Thyroid gland (tissue), 4 donors: ENCODE data around the gene GH2. TPM values are rescaled to one million over a fixed set of nuclear protein-coding genes. Genes with fewer than 3 reads are reported as not detected.
"Not testable (repeated sequence)": the region's sequence is repeated elsewhere in the genome, so short reads cannot be mapped to it uniquely, and the experiment has no call there.

Experiments
- DNase-seq, 2 donors: peaks; one replicate each; pipeline ENCODE4 v3.0.0-alpha.2; 2019
- H3K27ac ChIP-seq, 3 donors: fragments of 200-600 bp; sonication (generic); 1 replicate in 2 of 3; 2 replicates in 1 of 3; pipeline ENCODE4 v1.5.1; 2016 to 2019; ENCODE audit warnings: mild to moderate bottlenecking in 1 of 3, moderate library complexity in 1 of 3
- H3K27me3 ChIP-seq: fragments of 200-600 bp; sonication (generic); one replicate; pipeline ENCODE4 v1.5.1; 2019
- H3K36me3 ChIP-seq, 2 donors: fragments of 200-600 bp; sonication (generic); one replicate each; pipeline ENCODE4 v1.5.1; 2016 to 2019
- H3K4me1 ChIP-seq, 2 donors: fragments of 200-600 bp; sonication (generic); one replicate each; pipeline ENCODE4 v1.5.1; 2017 to 2019
- H3K4me3 ChIP-seq, 3 donors: fragments of 200-600 bp; sonication (generic); replicated peaks in 1 of 3; 1 replicate in 2 of 3; 2 replicates in 1 of 3; pipeline ENCODE4 v1.5.1; 2016; ENCODE audit warnings: mild to moderate bottlenecking in 1 of 3
- H3K9me3 ChIP-seq: fragments of 200-600 bp; sonication (generic); one replicate; pipeline ENCODE4 v1.5.1; 2017
- POLR2A ChIP-seq, 2 donors: fragments of 450-650 bp; IDR thresholded peaks; one replicate each; pipeline ENCODE4 v1.6.1; 2017; ENCODE audit warnings: antibody characterized with exemption in 2 of 2, mild to moderate bottlenecking in 2 of 2, moderate library complexity in 1 of 2
- WGBS, 2 donors: methylation state at CpG; one replicate each; pipeline ENCODE4 v1.1.5; 2017; 5-methylcytosine and 5-hydroxymethylcytosine counted together
- intact Hi-C: fragments of 100-400 bp; cut with DNase I; formaldehyde crosslinking; loops from one replicate; pipeline ENCODE4 v1.15.1; 2023
- total RNA-seq, 4 donors: library from RNA; depleted of rRNA; stranded (reverse); fragments of >200 nt; gene quantifications; one replicate each; pipeline ENCODE4 v1.2.3, GENCODE V29; 2016
- TF ChIP-seq, protein P1 (sequence below), 6 experiments: fragments of 200-600 bp in 3 of 6; fragments of 450-650 bp in 3 of 6; sonication (generic) in 3 of 6; IDR thresholded peaks; one replicate each; pipeline ENCODE4 v1.5.1; 2016 to 2019; ENCODE audit warnings: antibody characterized with exemption in 6 of 6, mild to moderate bottlenecking in 2 of 6, inconsistent platforms in 1 of 6, moderate library complexity in 1 of 6

Gene GH2
- total RNA-seq, 4 donors from 2014 or later = not detected

GRCh38 chr17:63870292-63870665 lies 11.5 kb downstream of the GH2 start:
- H3K27ac ChIP-seq, H3K4me3 ChIP-seq, DNase-seq, intact Hi-C loops, H3K4me1 ChIP-seq, H3K27me3 ChIP-seq, H3K9me3 ChIP-seq, H3K36me3 ChIP-seq: not testable (repeated sequence)
- WGBS, 2 donors = 86% methylated on average over 4 of the region's 4 CpGs

- WGBS, 2 donors = 58 to 61% methylated on average over 9 of the region's 9 CpGs
Observed at GRCh38 chr17:63869491-63870291, 12.1 kb downstream of the GH2 start.

DNA sequence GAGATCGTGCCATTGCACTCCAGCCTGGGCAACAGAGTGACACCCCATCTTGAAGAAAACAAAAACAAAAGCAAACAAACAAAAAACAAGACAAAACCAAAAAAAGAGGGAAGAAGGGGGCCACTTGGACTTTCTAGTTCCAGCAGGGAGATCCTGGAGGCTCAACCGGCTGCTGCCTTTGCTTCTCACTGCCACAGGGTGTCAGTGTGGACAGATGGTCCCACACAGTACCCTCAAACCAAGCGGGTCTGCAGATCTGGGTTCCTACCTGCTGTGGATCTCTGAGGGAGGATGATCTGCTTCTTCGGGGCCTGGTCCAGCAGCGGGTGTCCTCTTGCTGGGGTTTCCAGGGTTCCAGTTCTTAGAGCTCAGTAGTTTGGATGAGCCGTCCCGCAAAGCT lies 15.1 kb downstream of the GH2 start:
- intact Hi-C loops, H3K27me3 ChIP-seq, H3K4me3 ChIP-seq, H3K4me1 ChIP-seq, H3K27ac ChIP-seq, H3K36me3 ChIP-seq, DNase-seq, H3K9me3 ChIP-seq: not testable (repeated sequence)
- 72 to 76% methylated on average over 6 to 7 of the region's 7 CpGs for WGBS, 2 donors

More at GRCh38 chr17:63869491-63870291, 12.1 kb downstream of the GH2 start:
- intact Hi-C loops, H3K4me1 ChIP-seq, H3K9me3 ChIP-seq, H3K27me3 ChIP-seq, H3K36me3 ChIP-seq, DNase-seq, H3K27ac ChIP-seq, H3K4me3 ChIP-seq: not testable (repeated sequence)

DNA sequence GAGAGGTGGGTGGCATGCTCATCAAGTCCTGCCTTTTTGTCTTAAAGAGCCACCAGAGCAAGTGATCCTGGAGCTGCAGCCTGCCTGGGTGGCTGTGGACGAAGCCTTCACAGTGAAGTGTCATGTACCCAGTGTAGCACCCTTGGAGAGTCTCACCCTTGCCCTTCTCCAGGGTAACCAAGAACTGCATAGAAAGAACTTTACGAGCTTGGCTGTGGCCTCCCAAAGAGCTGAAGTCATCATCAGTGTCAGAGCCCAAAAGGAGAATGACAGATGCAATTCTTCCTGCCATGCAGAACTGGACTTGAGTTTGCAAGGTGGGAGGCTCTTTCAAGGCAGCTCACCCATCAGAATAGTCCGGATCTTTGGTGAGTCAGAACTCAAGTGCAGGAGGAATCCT lies 22.5 kb downstream of the GH2 start:
- Histone ChIP-seq H3K36me3 (no peaks in the 10 kb centered on the region), H3K9me3 (no peaks in the 10 kb centered on the region), H3K4me3 (no peak overlapping the region), H3K4me1 (peaks cover 4 to 5% of the 10 kb centered on the region in 2 donors), H3K27me3 (no peaks in the 10 kb centered on the region), H3K27ac (no peak overlapping the region)
- TF ChIP-seq, protein P1, sequence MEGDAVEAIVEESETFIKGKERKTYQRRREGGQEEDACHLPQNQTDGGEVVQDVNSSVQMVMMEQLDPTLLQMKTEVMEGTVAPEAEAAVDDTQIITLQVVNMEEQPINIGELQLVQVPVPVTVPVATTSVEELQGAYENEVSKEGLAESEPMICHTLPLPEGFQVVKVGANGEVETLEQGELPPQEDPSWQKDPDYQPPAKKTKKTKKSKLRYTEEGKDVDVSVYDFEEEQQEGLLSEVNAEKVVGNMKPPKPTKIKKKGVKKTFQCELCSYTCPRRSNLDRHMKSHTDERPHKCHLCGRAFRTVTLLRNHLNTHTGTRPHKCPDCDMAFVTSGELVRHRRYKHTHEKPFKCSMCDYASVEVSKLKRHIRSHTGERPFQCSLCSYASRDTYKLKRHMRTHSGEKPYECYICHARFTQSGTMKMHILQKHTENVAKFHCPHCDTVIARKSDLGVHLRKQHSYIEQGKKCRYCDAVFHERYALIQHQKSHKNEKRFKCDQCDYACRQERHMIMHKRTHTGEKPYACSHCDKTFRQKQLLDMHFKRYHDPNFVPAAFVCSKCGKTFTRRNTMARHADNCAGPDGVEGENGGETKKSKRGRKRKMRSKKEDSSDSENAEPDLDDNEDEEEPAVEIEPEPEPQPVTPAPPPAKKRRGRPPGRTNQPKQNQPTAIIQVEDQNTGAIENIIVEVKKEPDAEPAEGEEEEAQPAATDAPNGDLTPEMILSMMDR (IDR thresholded peaks at IDR 0.05) = no peak
- TF ChIP-seq POLR2A (IDR thresholded peaks at IDR 0.05) = no peak
- intact Hi-C loops = no loop called here
- DNase-seq = no peak
- WGBS, 2 donors = 83 to 88% methylated on average over 3 of the region's 3 CpGs

DNA sequence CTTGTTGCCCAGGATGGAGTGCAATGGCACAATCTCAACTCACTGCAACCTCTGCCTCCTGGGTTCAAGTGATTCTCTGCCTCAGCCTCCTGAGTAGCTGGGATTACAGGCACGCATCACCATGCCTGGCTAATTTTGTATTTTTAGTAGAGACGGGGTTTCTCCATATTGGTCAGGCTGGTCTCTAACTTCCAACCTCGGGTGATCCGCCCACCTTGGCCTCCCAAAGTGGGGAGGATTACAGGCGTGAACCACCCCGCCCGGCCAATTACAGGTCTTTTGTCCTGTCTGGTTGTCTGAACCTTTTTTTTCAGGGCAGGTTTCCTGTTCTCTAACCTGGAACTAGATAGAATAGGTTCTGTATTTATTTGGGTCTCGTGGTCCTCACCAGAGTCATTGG lies 25.3 kb downstream of the GH2 start:
- intact Hi-C loops = not testable (repeated sequence)

DNA sequence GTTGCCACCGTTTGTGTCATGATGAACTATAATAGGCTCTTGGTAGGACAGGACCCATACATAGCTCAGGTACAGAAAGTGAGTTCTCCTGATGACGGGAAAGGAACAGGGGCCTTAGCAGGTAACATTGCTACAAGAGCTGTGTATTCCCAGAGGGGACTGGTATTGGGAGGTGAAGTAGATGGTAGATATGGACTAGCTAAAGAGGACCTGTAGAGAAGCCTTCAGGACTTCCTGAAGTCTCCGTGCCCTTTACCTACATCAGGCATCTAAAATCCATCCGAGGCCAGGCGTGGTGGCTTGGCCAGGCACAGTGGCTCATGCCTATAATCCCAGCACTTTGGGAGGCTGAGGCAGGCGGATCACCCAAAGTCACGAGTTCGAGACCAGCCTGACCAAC lies 26.6 kb downstream of the GH2 start:
- Histone ChIP-seq H3K9me3 (no peaks in the 10 kb centered on the region), H3K4me3 (no peak overlapping the region), H3K4me1 (peaks cover 4 to 13% of the 10 kb centered on the region in 2 donors), H3K36me3 (no peaks in the 10 kb centered on the region), H3K27ac (no peak overlapping the region), H3K27me3 (no peaks in the 10 kb centered on the region)
- intact Hi-C loops = no loop called here
- TF ChIP-seq, protein P1 (IDR thresholded peaks at IDR 0.05) = no peak
- TF ChIP-seq POLR2A (IDR thresholded peaks at IDR 0.05) = no peak
- no peak for DNase-seq
- WGBS, 2 donors = 83 to 87% methylated on average over 8 of the region's 8 CpGs

More for the DNA sequence above, 25.3 kb downstream of the GH2 start:
- H3K36me3 ChIP-seq, H3K27me3 ChIP-seq, H3K9me3 ChIP-seq, DNase-seq, H3K4me3 ChIP-seq, H3K27ac ChIP-seq: not testable (repeated sequence)
- H3K4me1 ChIP-seq = peaks cover 4 to 13% of the 10 kb centered on the region in 2 donors
- WGBS, 2 donors = 94 to 95% methylated on average over 8 of the region's 8 CpGs

DNA sequence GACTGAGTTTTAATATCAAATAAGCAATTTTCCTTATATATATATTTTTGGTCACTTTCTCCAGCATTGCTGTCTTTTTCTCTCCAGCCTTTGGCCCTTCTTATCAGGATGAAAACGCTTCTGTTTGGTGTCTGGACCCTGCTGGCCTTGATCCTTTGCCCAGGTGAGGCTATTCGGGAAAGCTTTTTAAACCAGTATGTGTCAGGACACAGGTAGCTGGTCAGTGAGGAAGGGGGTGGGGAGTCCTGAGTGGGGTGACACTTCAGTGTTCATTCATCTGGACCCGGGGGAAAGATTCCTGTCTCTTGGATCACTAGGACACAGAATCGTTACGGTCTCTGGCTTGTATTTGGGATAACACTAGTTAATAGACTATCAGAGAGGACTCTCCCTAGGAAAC lies 27.0 kb downstream of the GH2 start:
- no peaks in the 10 kb centered on the region for H3K36me3 ChIP-seq
- H3K9me3 ChIP-seq = no peaks in the 10 kb centered on the region
- intact Hi-C loops = no loop called here
- DNase-seq = peak; percentile 41 to 43
- no peak overlapping the region for H3K4me3 ChIP-seq
- no peak overlapping the region for H3K27ac ChIP-seq
- 29 to 41% methylated on average over 5 of the region's 5 CpGs for WGBS, 2 donors
- no peak for TF ChIP-seq POLR2A (IDR thresholded peaks at IDR 0.05)
- TF ChIP-seq, protein P1 (IDR thresholded peaks at IDR 0.05) = no peak
- H3K27me3 ChIP-seq = no peaks in the 10 kb centered on the region
- peaks cover 4 to 13% of the 10 kb centered on the region in 2 donors for H3K4me1 ChIP-seq
